Left ventricle myocardium inferior (tissue), 1 donor: ENCODE data around the gene RPP14. TPM values are rescaled to one million over a fixed set of nuclear protein-coding genes. Genes with fewer than 3 reads are reported as not detected.
"Not testable (repeated sequence)": the region's sequence is repeated elsewhere in the genome, so short reads cannot be mapped to it uniquely, and the experiment has no call there.

Source experiments
- DNase-seq: peaks from one replicate; pipeline ENCODE4 v3.0.0-alpha.2; 2020
- H3K27ac ChIP-seq: fragments of 200-600 bp; replicated peaks from 2 replicates; pipeline ENCODE4 v1.8.0; 2021
- H3K27me3 ChIP-seq: fragments of 200-600 bp; 2 replicates; pipeline ENCODE4 v1.8.0; 2021; ENCODE audit warnings: low read depth
- H3K36me3 ChIP-seq: fragments of 200-600 bp; 2 replicates; pipeline ENCODE4 v1.8.0; 2021
- H3K4me1 ChIP-seq: fragments of 200-600 bp; 2 replicates; pipeline ENCODE4 v1.8.0; 2021
- H3K4me3 ChIP-seq: fragments of 200-600 bp; 2 replicates; pipeline ENCODE4 v1.8.0; 2021; ENCODE audit warnings: mild to moderate bottlenecking, moderate library complexity
- H3K9me3 ChIP-seq: fragments of 200-600 bp; replicated peaks from 2 replicates; pipeline ENCODE4 v1.8.0; 2021
- CTCF ChIP-seq: fragments of 200-600 bp; IDR thresholded peaks from 2 replicates; pipeline ENCODE4 v1.8.0; 2021; ENCODE audit warnings: antibody characterized with exemption, mild to moderate bottlenecking, borderline replicate concordance
- intact Hi-C: fragments of 100-400 bp; cut with micrococcal nuclease; formaldehyde crosslinking; loops from one replicate; pipeline ENCODE4 v1.11.0; 2022
- total RNA-seq: library from RNA; stranded (reverse); fragmentation: NEBNext Ultra II Directional; extraction: Animal tissue kit (Norgen Biotek cat#: 25700); gene quantifications from one replicate; pipeline ENCODE4 v1.2.1, GENCODE V29; 2021
- donor health status: DM: no; HTN: yes; CAD: no; lungs with severe emphysema.

Gene RPP14
- total RNA-seq, 1 donor from 2014 or later = 22.7 TPM

DNA sequence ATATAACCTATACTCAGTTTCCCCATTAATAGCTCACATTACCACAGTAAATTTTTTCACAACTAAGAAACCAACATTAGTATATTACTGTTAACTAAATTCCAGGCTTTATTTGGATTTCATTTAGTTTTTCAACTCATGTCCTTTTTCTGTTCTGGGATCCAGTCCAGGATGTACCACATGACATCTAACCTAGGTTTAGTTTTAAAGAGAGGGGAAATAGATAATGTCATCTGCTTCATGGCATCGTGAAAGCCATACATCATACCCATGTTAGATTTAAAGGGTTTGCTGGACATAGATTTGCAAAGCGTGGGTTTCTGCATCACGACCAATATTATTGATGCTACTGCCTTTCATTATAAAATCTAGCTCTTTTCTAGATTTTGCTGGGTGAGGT lies 33.2 kb upstream of the RPP14 start:
- H3K36me3 ChIP-seq = peaks cover 49% of the 10 kb centered on the region
- no peak for TF ChIP-seq CTCF
- DNase-seq = no peak
- peaks cover 7% of the 10 kb centered on the region for H3K4me1 ChIP-seq
- no peaks in the 10 kb centered on the region for H3K27me3 ChIP-seq
- H3K9me3 ChIP-seq = peaks cover 4% of the 10 kb centered on the region
- intact Hi-C loops = no loop called here
- H3K4me3 ChIP-seq = no peak overlapping the region
- H3K27ac ChIP-seq = no peak overlapping the region

DNA sequence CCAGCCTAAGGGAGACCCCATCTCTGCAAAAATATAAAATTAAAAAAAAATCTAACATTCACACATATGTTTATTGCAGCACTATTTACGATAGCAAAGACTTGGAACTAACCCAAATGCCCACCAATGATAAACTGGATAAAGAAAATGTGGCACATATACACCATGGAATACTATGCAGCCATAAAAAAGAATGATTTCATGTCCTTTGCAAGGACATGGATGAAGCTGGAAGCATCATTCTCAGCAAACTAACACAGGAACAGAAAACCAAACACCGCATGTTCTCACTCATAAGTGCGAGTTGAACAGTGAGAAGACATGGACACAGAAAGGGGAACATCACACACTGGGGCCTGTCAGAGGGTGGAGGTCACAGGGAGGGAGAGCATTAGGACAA lies 32.7 kb upstream of the RPP14 start:
- H3K4me1 ChIP-seq, H3K4me3 ChIP-seq, DNase-seq, intact Hi-C loops, H3K9me3 ChIP-seq, H3K27ac ChIP-seq, H3K27me3 ChIP-seq: not testable (repeated sequence)
- H3K36me3 ChIP-seq = peaks cover 49% of the 10 kb centered on the region

DNA sequence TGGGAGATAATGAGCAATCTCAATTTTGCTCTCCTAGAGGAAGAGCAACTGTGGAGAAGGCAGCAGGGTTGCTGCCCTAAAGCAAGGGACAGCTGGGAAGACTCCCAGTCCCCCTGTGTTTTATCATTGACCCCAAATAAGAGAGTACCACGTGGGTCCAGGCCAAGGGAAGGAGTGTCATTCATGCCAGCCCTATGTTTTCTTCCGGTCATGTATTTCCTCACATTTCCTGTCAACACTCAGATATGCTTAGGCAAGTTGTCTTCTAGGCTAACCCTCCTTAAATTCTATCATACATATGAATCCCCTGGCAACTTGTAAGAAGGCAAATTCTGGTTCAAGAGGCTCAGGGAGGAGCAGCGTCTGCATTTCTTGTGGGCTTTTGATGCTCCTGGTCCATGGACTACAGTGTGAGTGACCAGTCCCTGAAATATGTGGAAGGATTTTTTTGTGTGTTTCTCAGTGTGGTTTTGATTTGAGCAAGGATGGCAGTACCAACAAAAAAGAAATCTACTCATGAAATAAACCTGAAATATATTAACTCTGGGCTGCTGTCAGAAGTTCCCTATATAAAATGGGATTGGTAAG lies 31.9 kb upstream of the RPP14 start:
- TF ChIP-seq CTCF = no peak
- intact Hi-C loops = no loop called here
- Histone ChIP-seq H3K27ac (no peak overlapping the region), H3K9me3 (peaks cover 4% of the 10 kb centered on the region), H3K27me3 (no peaks in the 10 kb centered on the region), H3K4me3 (no peak overlapping the region), H3K4me1 (peaks cover 7% of the 10 kb centered on the region), H3K36me3 (peaks cover 47% of the 10 kb centered on the region)
- no peak for DNase-seq

DNA sequence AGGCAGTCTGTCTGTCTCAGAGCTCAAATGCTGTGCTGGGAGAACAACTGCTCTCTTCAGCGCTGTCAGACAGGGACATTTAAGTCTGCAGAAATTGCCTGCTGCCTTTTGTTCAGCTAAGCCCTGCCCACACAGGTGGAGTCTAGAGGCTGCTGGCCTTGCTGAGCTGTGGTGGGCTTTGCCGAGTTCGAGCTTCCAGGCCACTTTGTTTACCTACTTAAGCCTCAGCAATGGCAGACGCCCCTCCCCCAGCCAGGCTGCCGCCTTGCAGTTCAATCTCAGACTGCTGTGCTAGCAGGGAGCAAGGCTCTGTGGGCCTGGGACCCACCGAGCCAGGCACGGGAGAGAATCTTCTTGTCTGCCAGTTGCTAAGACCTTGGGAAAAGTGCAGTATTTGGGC lies 25.0 kb upstream of the RPP14 start:
- intact Hi-C loops = no loop called here

GRCh38 chr3:58285334-58285733 lies 20.7 kb upstream of the RPP14 start:
- Histone ChIP-seq H3K4me3 (no peak overlapping the region), H3K27me3 (no peaks in the 10 kb centered on the region), H3K9me3 (no peaks in the 10 kb centered on the region), H3K36me3 (peaks cover 55% of the 10 kb centered on the region), H3K27ac (peak overlapping the region; percentile 59), H3K4me1 (peaks cover 22% of the 10 kb centered on the region)
- no peak for TF ChIP-seq CTCF
- intact Hi-C loops = no loop called here
- no peak for DNase-seq

More for the DNA sequence above, 25.0 kb upstream of the RPP14 start:
- peaks cover 4% of the 10 kb centered on the region for H3K4me1 ChIP-seq
- H3K9me3 ChIP-seq = peaks cover 4% of the 10 kb centered on the region
- DNase-seq = no peak
- peaks cover 49% of the 10 kb centered on the region for H3K36me3 ChIP-seq
- no peak for TF ChIP-seq CTCF
- H3K27ac ChIP-seq = no peak overlapping the region
- H3K4me3 ChIP-seq = no peak overlapping the region
- H3K27me3 ChIP-seq = no peaks in the 10 kb centered on the region

GRCh38 chr3:58287354-58287753 lies 18.7 kb upstream of the RPP14 start:
- TF ChIP-seq CTCF = no peak
- no peaks in the 10 kb centered on the region for H3K9me3 ChIP-seq
- no peak for DNase-seq
- H3K27ac ChIP-seq = peak overlapping the region; percentile 15
- H3K36me3 ChIP-seq = peaks cover 35% of the 10 kb centered on the region
- H3K4me3 ChIP-seq = no peak overlapping the region
- H3K27me3 ChIP-seq = no peaks in the 10 kb centered on the region
- intact Hi-C loops = no loop called here
- H3K4me1 ChIP-seq = peaks cover 22% of the 10 kb centered on the region
